ENCODE data around the gene IQGAP3. TPM values are rescaled to one million over a fixed set of nuclear protein-coding genes. Genes with fewer than 3 reads are reported as not detected.

IQGAP3 gene
- total RNA-seq: 6.8 to 10.8 TPM (median 9.8 TPM) in 3 replicates
- long read RNA-seq, partial matches to known transcripts: 1 of 3 reads
- long read RNA-seq, other reads (novel, unspliced or antisense): 2 of 3 reads

- H3K4me3 Mint-ChIP-seq (ENCODE audit: unreplicated experiment): peak within 1 kb of the TSS; percentile 97
- no peak for DNase-seq (ENCODE audit: low spot score)
- H3K36me3 Mint-ChIP-seq (ENCODE audit: low read depth): no peaks in the 10 kb centered on the region
- no peaks in the 10 kb centered on the region for H3K27me3 Mint-ChIP-seq (ENCODE audit: low read depth)
- H3K9me3 Mint-ChIP-seq (ENCODE audit: low read depth): no peaks in the 10 kb centered on the region
- peaks cover 25% of the 10 kb centered on the region for H3K4me1 Mint-ChIP-seq (ENCODE audit: low read depth)
- TF ChIP-seq CTCF (IDR thresholded peaks at IDR 0.05): no peak
- peak within 1 kb of the TSS; percentile 97 for H3K27ac Mint-ChIP-seq (ENCODE audit: unreplicated experiment)
Measured at GRCh38 chr1:156571919-156572662, at the start of gene IQGAP3. TSS of gene IQGAP3 (minus strand) at chr1:156572565. CDS start at chr1:156572529, 36 bp downstream.

GRCh38 chr1:156619582-156619955, 47.2 kb upstream of the IQGAP3 start:
- Mint-ChIP-seq H3K4me3 (ENCODE audit: unreplicated experiment) (no peak overlapping the region), H3K36me3 (ENCODE audit: low read depth) (no peaks in the 10 kb centered on the region), H3K4me1 (ENCODE audit: low read depth) (peaks cover 27% of the 10 kb centered on the region), H3K9me3 (ENCODE audit: low read depth) (no peaks in the 10 kb centered on the region), H3K27ac (ENCODE audit: unreplicated experiment) (no peak overlapping the region), H3K27me3 (ENCODE audit: low read depth) (peaks cover 40% of the 10 kb centered on the region)
- TF ChIP-seq CTCF (IDR thresholded peaks at IDR 0.05): peak; percentile 5
- DNase-seq (ENCODE audit: low spot score): no peak

GRCh38 chr1:156618853-156619581, 46.7 kb upstream of the IQGAP3 start, which contains the start of gene HAPLN2:
TSS of gene HAPLN2 (plus strand) at chr1:156619415. CDS start at chr1:156623491, 4,076 bp downstream.
- peak; percentile 57 for TF ChIP-seq CTCF (IDR thresholded peaks at IDR 0.05)
- H3K9me3 Mint-ChIP-seq (ENCODE audit: low read depth): no peaks in the 10 kb centered on the region
- no peak within 1 kb of the TSS for H3K27ac Mint-ChIP-seq (ENCODE audit: unreplicated experiment)
- H3K27me3 Mint-ChIP-seq (ENCODE audit: low read depth): peaks cover 38% of the 10 kb centered on the region
- no peak within 1 kb of the TSS for H3K4me3 Mint-ChIP-seq (ENCODE audit: unreplicated experiment)
- no peak for DNase-seq (ENCODE audit: low spot score)
- H3K36me3 Mint-ChIP-seq (ENCODE audit: low read depth): no peaks in the 10 kb centered on the region
- peaks cover 24% of the 10 kb centered on the region for H3K4me1 Mint-ChIP-seq (ENCODE audit: low read depth)

GRCh38 chr1:156616463-156616862, 44.1 kb upstream of the IQGAP3 start:
- TF ChIP-seq CTCF (IDR thresholded peaks at IDR 0.05): peak; percentile 47
- Mint-ChIP-seq H3K27me3 (ENCODE audit: low read depth) (peaks cover 32% of the 10 kb centered on the region), H3K36me3 (ENCODE audit: low read depth) (no peaks in the 10 kb centered on the region), H3K4me3 (ENCODE audit: unreplicated experiment) (peak overlapping the region; percentile 46), H3K9me3 (ENCODE audit: low read depth) (no peaks in the 10 kb centered on the region), H3K27ac (ENCODE audit: unreplicated experiment) (peak overlapping the region; percentile 63), H3K4me1 (ENCODE audit: low read depth) (peaks cover 24% of the 10 kb centered on the region)
- DNase-seq (ENCODE audit: low spot score): no peak

GRCh38 chr1:156615946-156616345, 43.6 kb upstream of the IQGAP3 start:
- H3K36me3 Mint-ChIP-seq (ENCODE audit: low read depth): no peaks in the 10 kb centered on the region
- H3K4me1 Mint-ChIP-seq (ENCODE audit: low read depth): peaks cover 24% of the 10 kb centered on the region
- H3K27ac Mint-ChIP-seq (ENCODE audit: unreplicated experiment): no peak overlapping the region
- TF ChIP-seq CTCF (IDR thresholded peaks at IDR 0.05): no peak
- DNase-seq (ENCODE audit: low spot score): no peak
- H3K27me3 Mint-ChIP-seq (ENCODE audit: low read depth): peaks cover 33% of the 10 kb centered on the region
- H3K4me3 Mint-ChIP-seq (ENCODE audit: unreplicated experiment): no peak overlapping the region
- H3K9me3 Mint-ChIP-seq (ENCODE audit: low read depth): no peaks in the 10 kb centered on the region
